IPS-20b (cell line): ENCODE data around the gene COG7.
A peak's percentile ranks its signal among the peaks of the same experiment; 100 is the strongest.

Experiments used
- H3K27ac ChIP-seq: one replicate; pipeline ENCODE4 v1.5.1; 2013; ENCODE audit warnings: low read length
- H3K27me3 ChIP-seq: 2 replicates; pipeline ENCODE4 v1.6.1; 2013; ENCODE audit warnings: mild to moderate bottlenecking, low read length, inconsistent platforms; ENCODE audit not compliant: insufficient read depth
- H3K36me3 ChIP-seq: 2 replicates; pipeline ENCODE4 v1.6.1; 2013; ENCODE audit warnings: low read depth, mild to moderate bottlenecking, inconsistent platforms, low read length, moderate library complexity; ENCODE audit not compliant: insufficient read depth
- H3K4me1 ChIP-seq: 2 replicates; pipeline ENCODE4 v1.6.1; 2013; ENCODE audit warnings: mild to moderate bottlenecking, control low read depth, inconsistent platforms, low read length, moderate library complexity; ENCODE audit not compliant: insufficient read depth
- H3K4me3 ChIP-seq: 2 replicates; pipeline ENCODE4 v1.5.1; 2013; ENCODE audit warnings: mild to moderate bottlenecking, low read length, inconsistent platforms
- H3K9ac ChIP-seq: 2 replicates; pipeline ENCODE4 v1.6.1; 2013; ENCODE audit warnings: low read depth, mild to moderate bottlenecking, inconsistent platforms, low read length, moderate library complexity
- H3K9me3 ChIP-seq: 2 replicates; pipeline ENCODE4 v1.6.1; 2013; ENCODE audit warnings: mild to moderate bottlenecking, low read depth, low read length, inconsistent platforms; ENCODE audit not compliant: insufficient read depth

COG7 gene

DNA sequence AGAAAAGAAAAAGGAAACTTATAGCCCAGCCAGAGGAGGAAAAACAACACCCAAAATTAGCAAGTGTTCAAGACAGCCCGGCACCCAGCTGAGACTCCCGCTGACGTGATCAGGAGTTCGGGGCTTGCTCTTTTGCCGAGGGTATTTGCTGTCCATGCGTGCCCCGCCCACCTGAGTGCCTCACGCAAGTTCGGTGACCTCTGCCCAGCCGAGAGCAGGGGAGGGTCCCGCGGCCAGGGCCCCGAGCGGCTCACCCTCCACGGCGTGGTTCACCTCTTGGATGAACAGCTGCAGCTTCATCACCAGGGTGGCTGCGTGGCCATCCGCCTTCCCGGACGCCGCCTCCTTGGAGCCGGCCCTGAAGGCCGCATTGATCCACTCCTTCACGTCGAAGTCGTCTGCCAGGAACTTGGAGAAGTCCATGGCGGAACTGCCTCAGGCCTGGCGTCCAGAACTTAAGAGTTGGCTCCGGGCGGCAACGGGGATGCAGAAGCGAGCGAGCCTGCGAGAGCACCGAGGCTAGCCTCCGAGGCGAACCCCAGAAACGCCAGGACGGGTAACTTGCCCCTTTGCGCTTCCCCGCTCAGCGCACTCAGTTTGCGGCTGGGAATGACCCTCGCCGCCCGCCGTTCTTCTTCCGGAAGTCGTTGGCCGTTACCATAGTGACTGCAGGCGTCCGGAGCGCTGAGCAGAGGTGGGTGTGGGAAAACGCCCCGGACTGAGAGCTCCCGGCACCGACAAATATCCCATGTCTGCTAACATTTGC is at the start of gene COG7:
Gene COG7, minus strand, starts transcription at position 618 of the 766 bp plus-strand sequence. Its CDS starts 195 bp downstream, at position 423.
- no peaks in the 10 kb centered on the region for H3K36me3 ChIP-seq
- peaks cover 3% of the 10 kb centered on the region; the same call in 1 of the 2 replicates for H3K4me1 ChIP-seq
- H3K9me3 ChIP-seq = no peaks in the 10 kb centered on the region
- peak within 1 kb of the TSS; percentile 87 for H3K4me3 ChIP-seq
- peak within 1 kb of the TSS; percentile 86 for H3K9ac ChIP-seq
- H3K27me3 ChIP-seq = no peaks in the 10 kb centered on the region
- peak within 1 kb of the TSS; percentile 68 for H3K27ac ChIP-seq

DNA sequence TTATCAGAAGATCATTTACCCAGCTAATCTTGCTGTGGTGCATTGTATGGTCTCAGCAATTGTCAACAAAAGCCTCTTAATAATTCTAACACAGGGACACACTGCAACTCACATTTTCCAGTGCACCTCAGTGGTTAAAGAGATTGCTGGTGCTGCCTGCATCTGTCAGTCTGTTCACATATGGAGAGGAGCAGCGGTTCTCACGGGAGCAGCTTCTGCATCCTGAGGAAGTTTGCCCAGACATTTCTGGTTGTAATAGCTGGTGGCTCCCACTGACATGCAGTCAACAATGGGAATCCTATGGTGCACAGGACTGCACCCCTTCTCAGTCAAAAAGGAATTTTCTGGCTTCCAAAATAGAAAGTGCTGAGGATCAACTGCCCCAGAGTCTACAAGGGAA is 49.5 kb upstream of the COG7 start:
- no peaks in the 10 kb centered on the region for H3K27me3 ChIP-seq
- H3K9me3 ChIP-seq = no peaks in the 10 kb centered on the region
- H3K36me3 ChIP-seq = peaks cover 32% of the 10 kb centered on the region
- no peak overlapping the region for H3K27ac ChIP-seq
- H3K9ac ChIP-seq = peak overlapping the region; percentile 29; the same call in 1 of the 2 replicates
- no peak overlapping the region for H3K4me3 ChIP-seq
- peaks cover 30% of the 10 kb centered on the region for H3K4me1 ChIP-seq

DNA sequence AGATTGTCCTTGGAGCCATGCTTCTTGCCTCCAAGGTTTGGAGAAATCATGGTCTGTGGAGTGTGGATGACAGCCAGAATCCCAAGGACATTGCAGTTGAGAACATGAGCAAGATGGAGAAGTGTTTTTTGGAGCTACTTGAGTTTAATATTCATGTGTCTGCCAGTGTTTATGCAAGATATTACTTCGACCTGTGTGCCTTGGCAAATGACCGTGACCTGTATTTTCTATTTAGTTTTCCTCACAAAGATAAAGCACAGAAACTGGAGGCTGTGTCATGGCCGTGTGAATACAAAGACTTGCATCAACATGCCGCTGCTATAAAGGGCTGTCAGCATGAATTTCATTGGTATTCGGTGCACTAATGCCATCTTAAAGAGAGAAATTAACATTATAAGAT is 48.3 kb upstream of the COG7 start:
- H3K4me1 ChIP-seq = peaks cover 28% of the 10 kb centered on the region
- no peak overlapping the region for H3K27ac ChIP-seq
- H3K36me3 ChIP-seq = peaks cover 33% of the 10 kb centered on the region
- H3K4me3 ChIP-seq = no peak overlapping the region
- no peak overlapping the region for H3K9ac ChIP-seq
- H3K27me3 ChIP-seq = no peaks in the 10 kb centered on the region
- H3K9me3 ChIP-seq = no peaks in the 10 kb centered on the region

DNA sequence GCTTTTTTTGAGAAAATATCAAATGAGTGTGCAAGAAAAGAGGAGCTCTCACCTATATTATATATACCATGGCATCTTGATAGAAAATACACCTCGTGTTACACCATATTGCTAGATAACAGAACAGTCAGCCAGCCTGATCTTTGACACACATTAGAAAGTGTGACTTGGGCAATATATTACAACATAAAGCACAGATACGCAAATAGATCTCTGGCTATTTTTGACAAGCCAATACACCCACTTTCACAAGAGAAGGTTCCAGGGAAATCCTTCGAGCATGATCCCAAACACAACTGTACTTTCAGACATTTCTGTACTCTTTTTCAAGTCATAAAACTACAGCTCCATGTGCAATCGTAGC is 47.9 kb upstream of the COG7 start:
- no peak overlapping the region for H3K9ac ChIP-seq
- H3K4me3 ChIP-seq = no peak overlapping the region
- no peaks in the 10 kb centered on the region for H3K9me3 ChIP-seq
- peaks cover 24% of the 10 kb centered on the region for H3K4me1 ChIP-seq
- H3K27ac ChIP-seq = no peak overlapping the region
- H3K36me3 ChIP-seq = peaks cover 32% of the 10 kb centered on the region
- H3K27me3 ChIP-seq = no peaks in the 10 kb centered on the region

DNA sequence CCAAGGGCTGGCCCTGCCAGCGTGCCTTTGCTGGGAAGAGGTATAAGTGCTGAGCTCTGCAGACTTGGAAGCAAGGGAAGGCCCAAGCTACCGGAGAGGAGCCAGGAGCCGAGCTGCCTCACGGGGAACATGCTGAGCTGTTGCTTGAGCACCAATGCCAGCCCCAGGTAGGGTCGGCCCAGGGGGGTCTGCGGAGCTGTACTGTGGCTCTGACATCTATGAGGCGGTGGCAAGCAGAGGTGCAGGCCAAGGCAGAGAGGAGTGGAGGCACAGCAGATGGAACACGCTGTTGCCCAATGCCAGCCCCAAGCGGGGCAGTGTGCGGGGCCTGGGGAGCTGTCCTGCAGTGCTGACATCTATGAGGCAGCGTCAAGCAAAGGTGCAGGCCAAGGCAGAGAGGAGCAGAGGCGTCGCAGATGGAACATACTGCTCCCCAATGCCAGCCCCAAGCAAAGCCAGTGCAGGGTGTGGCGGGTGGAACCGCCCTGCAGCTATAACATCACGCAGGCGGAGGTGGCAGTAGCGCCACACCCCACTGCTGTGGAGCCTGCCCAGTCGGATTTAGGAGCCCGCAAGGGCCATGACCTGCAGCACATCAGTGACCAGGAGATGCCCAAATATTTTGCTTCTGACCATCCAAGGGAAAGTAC is 47.3 kb upstream of the COG7 start:
- H3K4me3 ChIP-seq = no peak overlapping the region
- H3K9me3 ChIP-seq = no peaks in the 10 kb centered on the region
- H3K4me1 ChIP-seq = peaks cover 20% of the 10 kb centered on the region
- no peak overlapping the region for H3K9ac ChIP-seq
- no peaks in the 10 kb centered on the region for H3K27me3 ChIP-seq
- H3K27ac ChIP-seq = no peak overlapping the region
- H3K36me3 ChIP-seq = peaks cover 37% of the 10 kb centered on the region

DNA sequence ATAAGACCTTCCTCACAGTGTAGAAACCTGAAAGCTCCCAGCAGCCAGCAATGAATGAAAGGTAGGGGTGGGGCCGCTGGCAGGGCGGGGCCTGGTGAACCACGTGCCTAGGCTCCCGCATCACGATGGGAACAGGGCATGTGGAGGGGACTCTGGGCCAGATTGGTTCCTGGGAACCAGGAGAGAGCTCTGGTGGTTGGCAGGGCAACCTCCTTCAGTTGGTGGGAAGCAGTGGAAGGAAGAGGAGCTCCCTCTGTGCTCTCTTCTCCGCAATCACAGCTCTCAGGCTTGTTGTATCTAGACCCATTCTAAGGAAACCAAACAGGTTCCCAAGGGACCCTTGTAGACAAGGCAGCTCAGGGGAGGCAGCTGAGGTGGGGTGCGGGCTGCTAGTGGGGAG is 46.8 kb upstream of the COG7 start:
- Histone ChIP-seq H3K27me3 (no peaks in the 10 kb centered on the region), H3K36me3 (peaks cover 43% of the 10 kb centered on the region), H3K27ac (no peak overlapping the region), H3K9ac (no peak overlapping the region), H3K4me1 (peaks cover 15% of the 10 kb centered on the region), H3K4me3 (no peak overlapping the region), H3K9me3 (no peaks in the 10 kb centered on the region)

DNA sequence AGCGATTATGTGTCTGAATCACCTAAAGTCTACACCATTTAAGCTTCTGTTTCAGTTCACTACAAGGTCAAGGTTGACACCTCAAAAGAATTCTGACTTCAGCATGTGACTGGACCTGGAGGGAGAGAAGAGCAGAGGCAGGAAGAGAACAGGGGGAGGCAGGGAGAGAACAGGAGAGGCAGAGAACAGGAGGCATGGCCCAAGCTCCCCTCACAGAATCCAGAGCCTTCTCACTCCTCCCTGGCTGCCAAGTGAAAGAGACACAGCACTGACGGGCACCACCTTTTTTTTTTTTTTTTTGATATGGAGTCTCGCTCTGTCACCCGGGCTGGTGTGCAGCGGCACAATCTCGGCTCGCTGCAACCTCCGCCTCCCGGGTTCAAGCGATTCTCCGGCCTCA is 45.9 kb upstream of the COG7 start:
- Histone ChIP-seq H3K9ac (no peak overlapping the region), H3K27ac (no peak overlapping the region), H3K36me3 (peaks cover 52% of the 10 kb centered on the region), H3K27me3 (no peaks in the 10 kb centered on the region), H3K9me3 (no peaks in the 10 kb centered on the region), H3K4me3 (no peak overlapping the region), H3K4me1 (peaks cover 8% of the 10 kb centered on the region; the same call in 1 of the 2 replicates)

DNA sequence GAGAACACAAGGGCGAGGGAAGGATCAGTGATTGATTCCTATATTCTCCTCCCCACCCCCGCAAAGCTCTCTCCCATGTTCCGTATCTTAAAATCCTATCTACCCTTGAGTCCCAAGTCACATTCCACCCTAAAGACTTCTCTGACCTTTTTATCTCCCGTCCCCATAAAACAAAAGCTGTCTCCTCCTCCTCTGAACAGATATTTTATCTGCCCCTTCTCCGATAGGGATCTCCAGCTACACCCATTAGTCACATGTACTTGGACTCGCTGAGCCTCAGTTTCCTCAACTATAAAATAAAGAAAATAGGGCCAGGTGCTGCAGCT is 44.5 kb upstream of the COG7 start:
- no peak overlapping the region for H3K27ac ChIP-seq
- H3K4me1 ChIP-seq = peaks cover 8% of the 10 kb centered on the region; the same call in 1 of the 2 replicates
- H3K4me3 ChIP-seq = no peak overlapping the region
- no peak overlapping the region for H3K9ac ChIP-seq
- H3K36me3 ChIP-seq = peaks cover 60% of the 10 kb centered on the region
- H3K27me3 ChIP-seq = no peaks in the 10 kb centered on the region
- no peaks in the 10 kb centered on the region for H3K9me3 ChIP-seq

DNA sequence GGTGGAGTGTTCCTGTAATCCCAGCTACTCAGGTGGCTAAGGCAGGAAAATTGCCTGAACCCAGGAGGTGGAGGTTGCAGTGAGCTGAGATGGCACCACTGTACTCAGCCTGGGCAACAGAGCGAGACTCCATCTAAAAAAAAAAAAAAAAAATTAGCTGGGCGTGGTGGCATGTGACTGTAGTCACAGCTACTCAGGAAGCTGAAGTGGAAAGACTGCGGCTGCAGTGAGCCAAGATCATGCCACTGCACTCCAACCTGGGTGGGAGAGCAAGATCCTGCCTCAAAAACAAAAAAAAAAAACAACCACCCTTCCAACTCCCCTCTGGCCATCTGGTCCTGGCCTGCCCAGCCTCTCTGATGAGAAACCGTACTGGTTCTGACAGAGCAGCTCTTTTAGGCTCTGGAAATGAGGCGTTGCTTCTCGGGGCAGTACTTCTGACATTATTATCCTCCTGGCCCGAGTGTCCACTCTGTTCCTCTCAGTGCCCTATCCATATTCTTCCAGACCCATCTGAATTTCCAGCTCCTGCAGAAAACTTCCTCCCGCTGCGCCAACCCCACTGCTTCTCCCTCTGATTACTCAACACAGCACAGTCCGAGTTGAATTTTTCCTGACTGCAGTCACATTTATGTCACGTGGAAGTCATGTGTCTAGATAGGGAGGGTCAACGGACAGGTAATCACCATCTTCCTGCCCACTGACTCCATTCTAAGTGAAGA is 44.0 kb upstream of the COG7 start:
- Histone ChIP-seq H3K27me3 (no peaks in the 10 kb centered on the region), H3K4me1 (peaks cover 9% of the 10 kb centered on the region; the same call in 1 of the 2 replicates), H3K9ac (no peak overlapping the region), H3K27ac (no peak overlapping the region), H3K9me3 (no peaks in the 10 kb centered on the region), H3K36me3 (peaks cover 60% of the 10 kb centered on the region), H3K4me3 (no peak overlapping the region)

DNA sequence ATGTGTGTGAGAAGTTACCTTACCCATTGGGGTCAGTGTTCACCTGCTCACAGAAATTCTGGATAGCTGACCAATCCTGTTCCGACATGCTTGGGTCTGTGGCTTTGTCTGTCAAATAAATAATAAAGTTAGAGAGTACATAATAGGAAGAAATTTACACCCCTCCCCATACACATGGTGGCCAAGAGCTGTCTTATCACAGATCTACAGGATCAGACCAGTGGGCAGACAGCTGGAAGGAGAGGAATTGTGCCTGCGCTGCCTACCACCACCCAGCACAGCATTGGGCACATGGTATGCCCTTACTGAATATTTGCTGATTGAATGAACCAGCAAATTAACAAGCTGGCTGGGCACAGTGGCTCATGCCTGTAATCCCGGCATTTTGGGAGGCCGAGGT is 42.7 kb upstream of the COG7 start:
- H3K9me3 ChIP-seq = no peaks in the 10 kb centered on the region
- H3K36me3 ChIP-seq = peaks cover 60% of the 10 kb centered on the region
- no peak overlapping the region for H3K27ac ChIP-seq
- H3K27me3 ChIP-seq = no peaks in the 10 kb centered on the region
- no peak overlapping the region for H3K4me3 ChIP-seq
- no peak overlapping the region for H3K9ac ChIP-seq
- peaks cover 9% of the 10 kb centered on the region; the same call in 1 of the 2 replicates for H3K4me1 ChIP-seq

DNA sequence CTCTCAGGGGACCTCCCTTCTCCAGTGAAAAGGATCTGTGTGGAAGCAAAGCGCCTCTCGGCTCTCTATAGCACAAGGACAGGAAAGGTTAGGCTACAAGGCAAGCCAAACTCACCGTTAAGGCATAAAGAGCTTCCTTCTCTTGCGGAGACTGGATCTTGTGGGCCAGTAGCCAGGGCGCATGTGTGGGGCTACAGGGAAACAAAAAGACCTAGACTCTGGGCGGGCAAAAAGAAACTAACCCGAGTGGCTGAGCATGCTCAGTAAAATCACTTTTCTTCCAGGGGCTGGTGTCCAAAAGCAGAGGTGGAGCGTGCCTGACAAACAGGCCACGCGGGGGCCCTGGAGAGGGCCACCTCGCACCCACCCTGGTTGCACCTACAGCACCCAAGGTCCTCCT is 41.2 kb upstream of the COG7 start:
- H3K27ac ChIP-seq = no peak overlapping the region
- no peak overlapping the region for H3K4me3 ChIP-seq
- peaks cover 9% of the 10 kb centered on the region; the same call in 1 of the 2 replicates for H3K4me1 ChIP-seq
- no peaks in the 10 kb centered on the region for H3K27me3 ChIP-seq
- H3K9ac ChIP-seq = no peak overlapping the region
- H3K9me3 ChIP-seq = no peaks in the 10 kb centered on the region
- H3K36me3 ChIP-seq = peaks cover 74% of the 10 kb centered on the region
